ENCODE results near the gene HEG1. TPM values are rescaled to one million over a fixed set of nuclear protein-coding genes. Genes with fewer than 3 reads are reported as not detected.

The HEG1 gene
- total RNA-seq, 4 donors from 2014 or later = 9.8 to 27.1 (median 17.6) TPM

- TF ChIP-seq CTCF (IDR thresholded peaks at IDR 0.05 in 4 of 5, conservative IDR thresholded peaks at IDR 0.05 in 1 of 5) (no peak), POLR2A (IDR thresholded peaks at IDR 0.05) (no peak)
- Histone ChIP-seq H3K27ac (no peak overlapping the region), H3K9me3 (no peaks in the 10 kb centered on the region), H3K4me1 (peaks cover 42 to 59% of the 10 kb centered on the region in 2 donors), H3K27me3 (no peaks in the 10 kb centered on the region), H3K4me3 (no peak overlapping the region), H3K36me3 (no peaks in the 10 kb centered on the region)
- in situ Hi-C loops (cut with MboI; ENCODE audit: low sequenced_read_pairs in 4 of 4) = no loop called here
- DNase-seq = no peak
- intact Hi-C loops (cut with DNase I; ENCODE audit: low total_unique reads) = no loop called here
- no peak for ATAC-seq
Measured at GRCh38 chr3:125037498-125038150, 18.2 kb downstream of the HEG1 start.

- Histone ChIP-seq H3K9me3 (no peaks in the 10 kb centered on the region), H3K27me3 (no peaks in the 10 kb centered on the region), H3K27ac (no peak overlapping the region), H3K36me3 (no peaks in the 10 kb centered on the region), H3K4me3 (no peak overlapping the region), H3K4me1 (peaks cover 40 to 43% of the 10 kb centered on the region in 2 donors)
- intact Hi-C loops (cut with DNase I; ENCODE audit: low total_unique reads) (no loop called here), in situ Hi-C loops (cut with MboI; ENCODE audit: low sequenced_read_pairs in 4 of 4) (no loop called here)
- TF ChIP-seq POLR2A (IDR thresholded peaks at IDR 0.05) = no peak
- DNase-seq = no peak
- no peak for ATAC-seq
Measured at GRCh38 chr3:125035217-125035616, 20.6 kb downstream of the HEG1 start.

- peak overlapping the region in 1 of 4 donors; percentile 3 for H3K27ac ChIP-seq
- no peaks in the 10 kb centered on the region for H3K9me3 ChIP-seq
- peaks cover 0 to 4% of the 10 kb centered on the region in 2 donors for H3K36me3 ChIP-seq
- no peak for ATAC-seq
- TF ChIP-seq POLR2A (IDR thresholded peaks at IDR 0.05) = no peak
- no peak for TF ChIP-seq CTCF (IDR thresholded peaks at IDR 0.05 in 4 of 5, conservative IDR thresholded peaks at IDR 0.05 in 1 of 5)
- no peaks in the 10 kb centered on the region for H3K27me3 ChIP-seq
- in situ Hi-C loops (cut with MboI; ENCODE audit: low sequenced_read_pairs in 4 of 4) = no loop called here
- no peak overlapping the region for H3K4me3 ChIP-seq
- intact Hi-C loops (cut with DNase I; ENCODE audit: low total_unique reads) = no loop called here
- peaks cover 24 to 29% of the 10 kb centered on the region in 2 donors for H3K4me1 ChIP-seq
- DNase-seq = no peak
Measured at GRCh38 chr3:125033616-125034015, 22.2 kb downstream of the HEG1 start.

DNA sequence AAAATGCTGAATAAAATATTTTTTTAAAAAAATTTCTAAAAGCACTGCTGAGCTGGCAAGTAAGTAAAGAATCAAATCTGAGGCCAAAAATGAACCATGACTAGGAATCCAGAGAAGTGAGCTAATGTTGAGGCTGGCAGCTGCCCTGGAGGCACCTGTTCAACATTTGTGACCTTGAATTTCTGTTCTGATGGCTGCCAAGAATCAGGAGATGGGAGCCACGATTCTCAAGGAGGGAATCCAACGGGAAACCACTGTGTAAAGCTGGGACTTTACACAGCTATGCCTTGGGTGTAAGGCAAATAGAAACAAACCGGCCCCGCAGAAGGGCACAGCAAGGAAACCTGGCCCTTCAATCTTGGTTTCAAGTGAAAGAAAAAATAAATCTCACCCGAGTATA lies 22.7 kb downstream of the HEG1 start:
- Histone ChIP-seq H3K27ac (peak overlapping the region in 3 of 4 donors; percentile 3 to 30 (median 20)), H3K4me3 (no peak overlapping the region), H3K4me1 (peaks cover 19 to 27% of the 10 kb centered on the region in 2 donors), H3K36me3 (peaks cover 0 to 9% of the 10 kb centered on the region in 2 donors), H3K27me3 (no peaks in the 10 kb centered on the region), H3K9me3 (no peaks in the 10 kb centered on the region)
- TF ChIP-seq CTCF (IDR thresholded peaks at IDR 0.05 in 4 of 5, conservative IDR thresholded peaks at IDR 0.05 in 1 of 5) (no peak), POLR2A (IDR thresholded peaks at IDR 0.05) (no peak)
- no peak for DNase-seq
- intact Hi-C loops (cut with DNase I; ENCODE audit: low total_unique reads) (no loop called here), in situ Hi-C loops (cut with MboI; ENCODE audit: low sequenced_read_pairs in 4 of 4) (no loop called here)
- ATAC-seq = peak in 1 of 2 donors; percentile 59

DNA sequence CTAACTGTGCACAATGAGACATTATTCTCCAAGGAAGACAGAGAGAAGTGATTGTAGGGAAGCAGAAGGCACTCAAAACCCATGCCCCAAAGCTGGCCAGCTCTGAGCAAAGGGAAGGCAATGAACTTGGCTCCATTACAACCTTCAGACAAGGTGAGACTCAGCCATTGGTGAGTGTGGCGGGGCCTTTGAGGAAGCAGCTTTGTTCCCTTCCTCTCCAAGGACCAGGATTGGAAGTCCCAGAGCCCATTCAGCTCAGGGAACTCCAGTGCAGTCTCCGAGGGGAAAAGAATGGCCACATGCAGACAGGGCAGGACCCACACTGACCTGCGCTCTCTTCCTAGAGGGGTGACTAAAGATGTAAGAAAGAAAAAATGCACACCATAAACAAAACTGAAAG lies 23.1 kb downstream of the HEG1 start:
- ATAC-seq (peak; percentile 18 to 19), DNase-seq (no peak)
- peaks cover 17 to 27% of the 10 kb centered on the region in 2 donors for H3K4me1 ChIP-seq
- H3K36me3 ChIP-seq = peaks cover 0 to 13% of the 10 kb centered on the region in 2 donors
- no peaks in the 10 kb centered on the region for H3K9me3 ChIP-seq
- TF ChIP-seq POLR2A (IDR thresholded peaks at IDR 0.05) = no peak
- no peak for TF ChIP-seq CTCF (IDR thresholded peaks at IDR 0.05 in 4 of 5, conservative IDR thresholded peaks at IDR 0.05 in 1 of 5)
- in situ Hi-C loops (cut with MboI; ENCODE audit: low sequenced_read_pairs in 4 of 4) (no loop called here), intact Hi-C loops (cut with DNase I; ENCODE audit: low total_unique reads) (no loop called here)
- no peak overlapping the region for H3K4me3 ChIP-seq
- H3K27me3 ChIP-seq = no peaks in the 10 kb centered on the region
- H3K27ac ChIP-seq = peak overlapping the region in 1 of 4 donors; percentile 30

Data from gastrocnemius medialis (tissue), 4 donors.